ENCODE results near the gene RDX.
"Not testable (repeated sequence)": the region's sequence is repeated elsewhere in the genome, so short reads cannot be mapped to it uniquely, and the experiment has no call there.

The RDX gene

GRCh38 chr11:110297726-110298300, 1.4 kb upstream of the RDX start:
- in situ Hi-C loops (cut with MboI; ENCODE audit: low pct_unique_long_range_greater_than_20kb, low sequenced_read_pairs, unreplicated experiment): no loop called here
- TF ChIP-seq CTCF (IDR thresholded peaks at IDR 0.05; ENCODE audit: extremely low read depth, insufficient read depth, missing control alignments): no peak
- DNase-seq (ENCODE audit: low spot score): no peak

GRCh38 chr11:110297076-110297725, 787 bp upstream of the RDX start:
- in situ Hi-C loops (cut with MboI; ENCODE audit: low pct_unique_long_range_greater_than_20kb, low sequenced_read_pairs, unreplicated experiment): no loop called here

GRCh38 chr11:110295531-110296225, 736 bp downstream of the RDX start:
- in situ Hi-C loops (cut with MboI; ENCODE audit: low pct_unique_long_range_greater_than_20kb, low sequenced_read_pairs, unreplicated experiment): no loop called here
- DNase-seq (ENCODE audit: low spot score): peak; percentile 84
- no peak for TF ChIP-seq CTCF (IDR thresholded peaks at IDR 0.05; ENCODE audit: extremely low read depth, insufficient read depth, missing control alignments)

More at GRCh38 chr11:110297076-110297725, 787 bp upstream of the RDX start:
- no peak for TF ChIP-seq CTCF (IDR thresholded peaks at IDR 0.05; ENCODE audit: extremely low read depth, insufficient read depth, missing control alignments)
- no peak for DNase-seq (ENCODE audit: low spot score)

- in situ Hi-C loops (cut with MboI; ENCODE audit: low pct_unique_long_range_greater_than_20kb, low sequenced_read_pairs, unreplicated experiment): no loop called here
- no peak for DNase-seq (ENCODE audit: low spot score)
- no peak for TF ChIP-seq CTCF (IDR thresholded peaks at IDR 0.05; ENCODE audit: extremely low read depth, insufficient read depth, missing control alignments)
These were observed 1.3 kb downstream of the RDX start for GRCh38 chr11:110295086-110295485.

GRCh38 chr11:110294509-110294908, 1.9 kb downstream of the RDX start:
- TF ChIP-seq CTCF (IDR thresholded peaks at IDR 0.05; ENCODE audit: extremely low read depth, insufficient read depth, missing control alignments): no peak
- DNase-seq (ENCODE audit: low spot score): no peak
- in situ Hi-C loops (cut with MboI; ENCODE audit: low pct_unique_long_range_greater_than_20kb, low sequenced_read_pairs, unreplicated experiment): no loop called here

GRCh38 chr11:110293389-110293788, 3.0 kb downstream of the RDX start:
- in situ Hi-C loops (cut with MboI; ENCODE audit: low pct_unique_long_range_greater_than_20kb, low sequenced_read_pairs, unreplicated experiment): no loop called here
- TF ChIP-seq CTCF (IDR thresholded peaks at IDR 0.05; ENCODE audit: extremely low read depth, insufficient read depth, missing control alignments): no peak
- DNase-seq (ENCODE audit: low spot score): no peak

- DNase-seq (ENCODE audit: low spot score); in situ Hi-C loops (cut with MboI; ENCODE audit: low pct_unique_long_range_greater_than_20kb, low sequenced_read_pairs, unreplicated experiment): not testable (repeated sequence)
These were observed 4.3 kb downstream of the RDX start for GRCh38 chr11:110292146-110292545.

Measured in GM13977 (cell line).